Measurements from ENCODE around the gene LENG8.
"Not testable (repeated sequence)": the region's sequence is repeated elsewhere in the genome, so short reads cannot be mapped to it uniquely, and the experiment has no call there.

LENG8 gene

GRCh38 chr19:54462655-54463530 lies 13.9 kb downstream of the LENG8 start:
- peak; percentile 56 to 60 for DNase-seq

DNA sequence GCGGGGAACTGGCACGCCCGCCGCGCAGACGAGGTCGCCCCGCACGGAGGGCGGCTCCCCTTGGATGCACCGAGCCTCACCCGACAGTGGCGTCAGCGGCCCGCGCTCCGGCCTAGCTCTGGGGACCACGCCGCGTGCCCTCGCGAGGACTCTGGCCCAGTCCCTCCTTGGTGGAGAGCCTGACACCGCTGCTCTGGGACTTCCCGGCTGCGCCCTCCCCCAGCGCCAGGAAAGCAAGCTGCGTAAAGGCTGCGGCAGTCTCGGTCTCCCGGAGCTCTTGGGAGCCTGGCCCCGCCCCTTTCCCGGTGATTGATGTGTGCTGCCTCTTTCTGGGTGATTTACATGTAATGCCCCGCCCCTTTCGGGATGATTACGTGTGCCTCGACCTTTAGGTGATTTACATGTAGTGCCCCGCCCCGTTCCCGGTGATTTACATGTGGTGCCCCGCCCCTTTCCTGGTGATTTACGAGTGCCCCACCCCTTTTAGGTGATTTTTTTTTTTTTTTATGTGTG lies 14.6 kb downstream of the LENG8 start, which contains the start of gene LENG9:
LENG9 (minus strand) TSS at position 248 of the 513 bp plus-strand sequence. CDS start 252 bp downstream, outside the sequence.
- DNase-seq = peak; percentile 93 to 95

- peak in 1 of 2 experiments; percentile 73 for DNase-seq
These were observed 15.1 kb downstream of the LENG8 start for GRCh38 chr19:54464044-54464629.

- peak; percentile 60 to 71 for DNase-seq
These were observed 15.8 kb downstream of the LENG8 start for GRCh38 chr19:54464630-54465425.

DNA sequence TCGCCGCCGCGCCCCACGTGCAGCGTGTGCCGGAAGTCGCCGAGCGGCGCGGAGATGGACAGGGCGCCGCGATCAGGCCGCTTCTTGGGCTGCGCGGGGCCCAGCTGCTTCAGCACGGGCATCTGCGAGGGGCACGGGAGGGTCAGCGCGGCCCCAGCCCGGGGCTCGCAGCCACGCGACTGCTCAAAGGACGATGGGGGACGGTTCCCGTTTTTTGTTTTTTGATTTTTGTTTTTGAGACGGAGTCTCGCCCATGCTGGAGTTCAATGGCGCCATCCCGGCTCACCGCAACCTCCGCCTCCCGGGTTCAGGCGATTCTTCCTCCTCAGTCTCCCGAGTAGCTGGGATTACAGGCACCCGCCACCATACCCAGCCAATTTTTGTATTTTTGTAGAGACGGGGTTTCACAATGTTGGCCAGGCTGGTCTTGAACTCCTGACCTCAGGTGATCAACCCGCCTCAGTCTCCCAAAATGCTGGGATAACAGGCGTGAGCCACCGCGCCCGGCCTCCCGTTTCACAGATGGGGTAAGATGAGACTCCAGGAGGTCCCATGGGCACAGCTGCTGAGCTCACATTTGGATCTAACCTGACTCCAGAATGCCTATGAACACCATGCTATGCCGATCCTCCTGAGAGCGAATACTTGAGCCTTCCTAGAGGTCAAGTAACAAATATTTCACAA lies 16.6 kb downstream of the LENG8 start:
- no peak for DNase-seq

- not testable (repeated sequence) for DNase-seq
These were observed 17.1 kb downstream of the LENG8 start for GRCh38 chr19:54466110-54466480.

GRCh38 chr19:54469496-54469934 lies 20.5 kb downstream of the LENG8 start:
- DNase-seq = no peak

- no peak for DNase-seq
These were observed 21.4 kb downstream of the LENG8 start for GRCh38 chr19:54470276-54470887.

DNA sequence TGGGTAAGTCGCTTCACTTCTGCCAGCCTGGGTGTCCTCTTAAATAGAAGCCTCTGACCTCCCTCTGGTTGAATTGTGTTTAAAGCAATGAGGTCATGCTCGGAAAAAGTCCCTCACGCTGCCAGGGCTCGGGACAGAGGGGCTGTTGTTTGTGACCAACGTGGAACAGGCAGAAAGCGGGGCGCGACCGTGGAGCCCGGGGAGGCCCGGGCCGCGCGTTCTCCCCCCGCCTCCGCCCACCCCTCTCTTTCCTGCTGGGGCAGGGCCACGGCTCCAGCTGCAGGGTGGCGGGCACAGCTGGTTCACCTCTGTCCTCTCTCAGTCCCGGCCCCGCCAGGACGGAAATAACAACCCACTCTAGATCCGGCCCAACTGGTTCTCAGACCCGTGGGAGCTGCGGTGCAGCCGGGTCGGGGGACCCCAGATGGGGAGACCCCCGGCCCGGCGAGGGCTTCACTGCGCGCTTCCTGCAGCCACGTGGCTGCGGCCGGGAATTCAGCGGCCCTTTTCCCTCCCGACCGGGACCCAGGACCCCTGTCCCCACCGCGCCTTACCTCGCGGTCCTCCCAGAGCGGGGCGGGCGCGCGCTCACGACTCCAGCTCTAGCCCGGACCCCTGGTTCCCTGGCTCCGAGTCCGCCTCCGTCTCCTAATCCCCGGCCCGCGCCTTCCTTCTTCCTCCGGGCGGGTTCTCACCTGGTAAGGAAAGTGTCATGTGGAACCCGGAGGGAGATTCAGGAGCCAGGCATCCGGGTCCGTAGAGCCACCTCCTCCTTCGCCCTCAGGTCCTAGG lies 22.2 kb downstream of the LENG8 start:
- DNase-seq = no peak

- no peak for DNase-seq
These were observed 24.3 kb downstream of the LENG8 start, which contains the start of gene CDC42EP5 for GRCh38 chr19:54473071-54473891. CDC42EP5 (minus strand) TSS chr19:54473296; CDS start chr19:54465547, 7,749 bp downstream.

DNA sequence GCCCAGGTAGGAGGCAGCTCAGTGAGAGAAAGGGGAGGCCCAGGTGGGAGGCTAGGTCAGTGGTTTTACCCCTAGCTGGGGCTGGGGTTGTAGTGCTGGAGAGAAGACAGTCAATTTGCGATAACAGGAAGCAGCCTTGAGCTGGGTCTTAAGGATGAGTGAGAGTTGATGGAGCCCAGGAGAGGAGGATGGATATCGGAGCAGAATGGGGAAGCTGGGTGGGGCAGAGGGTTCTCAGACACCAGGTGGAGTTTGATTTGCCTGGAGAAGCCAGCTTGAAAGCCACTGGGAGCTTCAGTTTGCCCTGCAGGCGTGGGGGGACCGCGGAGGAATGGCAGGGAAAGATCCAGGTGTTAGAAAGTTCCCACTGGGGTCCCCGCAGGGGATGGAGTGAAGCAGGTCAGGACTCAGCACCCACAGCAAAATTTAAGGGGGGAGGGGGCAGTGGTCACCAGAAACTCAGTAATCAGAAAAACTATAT lies 24.9 kb downstream of the LENG8 start:
- no peak for DNase-seq

GRCh38 chr19:54475706-54476105 lies 26.7 kb downstream of the LENG8 start:
- DNase-seq = no peak

DNA sequence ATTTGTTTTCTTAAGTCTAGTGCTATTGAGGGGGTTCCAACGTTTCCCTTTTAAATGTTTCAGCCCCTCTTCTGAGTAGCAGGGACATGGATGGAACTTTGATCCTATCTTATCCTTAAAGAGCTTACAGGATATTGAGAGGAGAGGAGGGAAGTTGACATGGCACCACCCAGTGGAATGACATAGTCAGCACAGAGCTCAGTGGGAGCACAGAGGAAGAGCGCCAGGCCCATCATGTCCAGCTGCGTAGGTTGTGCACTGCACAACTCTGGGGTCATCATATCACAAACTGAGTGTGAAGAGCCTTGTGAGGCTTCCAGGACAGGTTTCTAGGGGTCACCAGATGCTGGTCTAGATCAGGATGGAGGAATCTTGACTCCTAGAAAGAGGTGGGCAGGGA lies 28.7 kb downstream of the LENG8 start:
- no peak for DNase-seq

DNA sequence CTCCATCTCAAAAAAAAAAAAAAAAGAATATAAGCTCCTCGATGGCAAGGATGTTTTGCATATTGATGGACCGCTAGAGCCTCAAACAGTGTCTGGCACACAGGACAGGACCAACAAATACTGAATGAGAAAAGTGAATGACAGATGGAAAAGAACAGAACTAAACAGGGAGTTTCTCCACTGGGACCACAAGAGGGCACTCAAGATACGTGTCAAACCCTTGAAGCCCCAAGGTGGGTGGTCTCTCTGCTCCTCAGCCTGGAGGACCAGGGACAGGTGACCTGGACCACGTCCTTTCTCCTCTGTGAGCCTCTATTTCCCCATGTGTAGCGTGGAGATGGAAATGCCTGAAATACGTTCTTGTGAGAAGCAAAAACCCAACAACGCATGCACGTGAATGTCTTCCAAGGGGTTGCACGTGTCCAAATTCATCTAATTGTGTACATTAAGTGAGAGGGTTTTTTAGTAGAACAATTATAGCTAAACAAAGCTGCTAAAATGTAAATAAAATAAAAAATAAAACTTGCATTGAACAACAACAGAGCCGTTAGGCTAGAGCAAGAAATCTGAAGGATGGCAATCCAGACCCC lies 29.8 kb downstream of the LENG8 start:
- no peak for DNase-seq

DNA sequence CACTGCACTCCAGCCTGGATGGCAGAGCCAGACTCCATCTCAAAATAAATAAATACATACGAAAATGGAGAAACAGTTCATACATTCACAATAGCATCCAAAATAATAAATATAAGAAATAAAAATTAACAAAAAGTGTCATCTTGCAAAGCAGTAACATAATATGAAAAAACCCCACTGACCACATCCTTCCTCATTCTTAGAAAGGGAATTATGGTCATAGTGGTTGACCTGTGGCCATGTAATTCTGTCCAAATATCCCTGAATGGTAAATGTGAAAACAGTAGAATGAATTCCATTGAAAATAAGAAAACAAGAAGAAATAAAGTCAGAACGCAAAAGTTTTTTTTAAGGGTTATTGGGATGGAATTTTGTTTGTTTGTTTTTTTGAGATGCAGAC lies 31.1 kb downstream of the LENG8 start:
- DNase-seq = no peak

GRCh38 chr19:54481326-54481930 lies 32.4 kb downstream of the LENG8 start:
- peak; percentile 24 to 31 for DNase-seq

GRCh38 chr19:54482889-54483288 lies 33.9 kb downstream of the LENG8 start:
- no peak for DNase-seq

GRCh38 chr19:54484451-54484850 lies 35.5 kb downstream of the LENG8 start:
- DNase-seq = no peak

- DNase-seq = no peak
These were observed 36.9 kb downstream of the LENG8 start for GRCh38 chr19:54485851-54486250.
